Peyer's patch (tissue), 4 donors: Measurements from ENCODE around the gene ADRM1. TPM values are rescaled to one million over a fixed set of nuclear protein-coding genes. Genes with fewer than 3 reads are reported as not detected.

Source experiments
- DNase-seq, 3 donors: peaks; one replicate each; pipeline ENCODE4 v3.0.0-alpha.2; 2017 to 2019
- H3K27ac ChIP-seq, 4 donors: fragments of 200-600 bp; sonication (generic); one replicate each; pipeline ENCODE4 v1.5.1; 2016 to 2019
- H3K27me3 ChIP-seq, 2 donors: fragments of 200-600 bp; sonication (generic); one replicate each; pipeline ENCODE4 v1.5.1; 2019
- H3K36me3 ChIP-seq, 3 donors: fragments of 200-600 bp; sonication (generic); one replicate each; pipeline ENCODE4 v1.5.1; 2016 to 2019
- H3K4me1 ChIP-seq, 4 donors: fragments of 200-600 bp; sonication (generic); one replicate each; pipeline ENCODE4 v1.5.1; 2016 to 2019
- H3K4me3 ChIP-seq, 4 donors: fragments of 200-600 bp; sonication (generic); 1 replicate in 3 of 4; 2 replicates in 1 of 4; pipeline ENCODE4 v1.5.1; 2016 to 2019; ENCODE audit warnings: mild to moderate bottlenecking in 1 of 4
- H3K9me3 ChIP-seq, 4 donors: fragments of 200-600 bp; sonication (generic); one replicate each; pipeline ENCODE4 v1.5.1; 2016 to 2019; ENCODE audit warnings: mild to moderate bottlenecking in 1 of 4
- CTCF ChIP-seq, 6 experiments: fragments of 450-650 bp in 4 of 6; fragments of 200-600 bp in 2 of 6; sonication (generic) in 1 of 6; IDR thresholded peaks; one replicate each; pipeline ENCODE4 v1.5.1; 2017 to 2019; ENCODE audit warnings: antibody characterized with exemption in 6 of 6, mild to moderate bottlenecking in 3 of 6, moderate library complexity in 1 of 6
- POLR2A ChIP-seq, 2 donors: fragments of 450-650 bp; IDR thresholded peaks; one replicate each; pipeline ENCODE4 v1.5.1; 2017; ENCODE audit warnings: antibody characterized with exemption in 2 of 2, mild to moderate bottlenecking in 2 of 2, moderate library complexity in 2 of 2
- total RNA-seq, 4 donors: library from RNA; depleted of rRNA; stranded (reverse); fragments of >200 nt; gene quantifications; one replicate each; pipeline ENCODE4 v1.1.0, GENCODE V29; 2016

ADRM1 gene
- total RNA-seq, 4 donors from 2014 or later = 90.8 to 136 (median 99.7) TPM

- Histone ChIP-seq H3K27me3 (no peaks in the 10 kb centered on the region), H3K36me3 (peaks cover 0 to 85% (median 3%) of the 10 kb centered on the region in 3 donors), H3K4me1 (no peaks in the 10 kb centered on the region), H3K27ac (no peak overlapping the region), H3K9me3 (no peaks in the 10 kb centered on the region), H3K4me3 (no peak overlapping the region)
- DNase-seq = no peak
- TF ChIP-seq CTCF (IDR thresholded peaks at IDR 0.05) (no peak), POLR2A (IDR thresholded peaks at IDR 0.05) (no peak)
Observed at GRCh38 chr20:62291251-62292066, 11.3 kb upstream of the ADRM1 start.

- no peak for TF ChIP-seq CTCF (IDR thresholded peaks at IDR 0.05)
- no peak for TF ChIP-seq POLR2A (IDR thresholded peaks at IDR 0.05)
- Histone ChIP-seq H3K27me3 (no peaks in the 10 kb centered on the region), H3K4me3 (no peak overlapping the region), H3K9me3 (no peaks in the 10 kb centered on the region), H3K4me1 (no peaks in the 10 kb centered on the region), H3K36me3 (peaks cover 0 to 85% (median 3%) of the 10 kb centered on the region in 3 donors), H3K27ac (no peak overlapping the region)
- DNase-seq = no peak
Observed at GRCh38 chr20:62292108-62292507, 10.7 kb upstream of the ADRM1 start.

DNA sequence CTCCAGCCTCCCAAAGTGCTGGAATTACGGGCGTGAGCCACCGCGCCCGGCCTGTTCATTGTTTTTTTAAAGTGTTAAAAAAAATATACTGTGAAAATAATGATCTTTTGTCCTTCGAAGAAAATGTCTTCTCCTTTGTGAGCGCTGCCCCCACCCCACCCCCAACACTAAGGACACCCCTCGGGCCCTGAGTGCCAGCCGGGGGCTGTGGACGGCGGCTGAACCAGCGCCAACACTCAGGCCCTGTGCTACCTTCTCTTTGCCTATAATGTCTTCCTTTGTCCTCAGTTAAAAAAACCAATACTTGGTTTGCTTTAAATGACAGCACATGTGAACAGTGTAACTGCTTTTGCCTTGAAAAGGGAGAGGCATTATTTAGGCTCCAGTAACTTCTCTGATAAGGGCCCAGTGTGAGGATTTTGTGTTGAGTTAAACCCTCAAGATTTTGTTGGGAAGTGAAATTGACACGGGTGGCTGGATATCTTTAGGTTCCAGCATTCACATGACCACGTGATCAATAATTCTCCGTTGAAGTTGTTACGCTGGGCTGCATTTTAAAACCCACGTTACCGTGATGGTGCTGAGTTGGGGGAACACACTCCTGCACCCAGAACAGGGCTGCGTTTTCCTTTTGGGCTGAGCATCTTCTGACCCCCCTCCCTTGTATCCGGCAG is 9.5 kb upstream of the ADRM1 start:
- no peaks in the 10 kb centered on the region for H3K4me1 ChIP-seq
- H3K27me3 ChIP-seq = no peaks in the 10 kb centered on the region
- no peak overlapping the region for H3K4me3 ChIP-seq
- no peak for DNase-seq
- H3K9me3 ChIP-seq = no peaks in the 10 kb centered on the region
- TF ChIP-seq POLR2A (IDR thresholded peaks at IDR 0.05) (no peak), CTCF (IDR thresholded peaks at IDR 0.05) (no peak)
- no peak overlapping the region for H3K27ac ChIP-seq
- peaks cover 0 to 77% (median 3%) of the 10 kb centered on the region in 3 donors for H3K36me3 ChIP-seq

DNA sequence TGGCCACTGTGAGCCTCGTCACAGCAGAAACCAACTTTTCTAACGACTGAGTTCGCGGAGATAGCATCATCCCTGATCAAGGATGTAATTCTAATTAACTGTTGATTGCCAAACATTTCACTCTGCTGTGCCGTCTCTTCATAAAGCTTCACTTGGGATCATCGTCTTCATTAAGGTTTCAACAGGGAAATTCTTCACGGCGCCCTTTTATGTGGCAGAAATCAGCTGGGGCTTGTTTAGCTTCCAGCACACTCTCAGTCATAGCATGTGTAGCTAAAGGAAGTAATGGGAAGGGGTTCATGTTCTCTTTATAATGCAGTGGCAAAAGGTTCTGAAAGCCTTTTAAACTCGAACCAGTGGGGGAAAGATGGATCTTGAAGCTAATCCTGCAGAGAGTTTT is 8.9 kb upstream of the ADRM1 start:
- TF ChIP-seq CTCF (IDR thresholded peaks at IDR 0.05) = no peak
- TF ChIP-seq POLR2A (IDR thresholded peaks at IDR 0.05) = no peak
- no peak for DNase-seq
- no peaks in the 10 kb centered on the region for H3K4me1 ChIP-seq
- peaks cover 0 to 84% (median 3%) of the 10 kb centered on the region in 3 donors for H3K36me3 ChIP-seq
- no peaks in the 10 kb centered on the region for H3K9me3 ChIP-seq
- H3K27ac ChIP-seq = no peak overlapping the region
- no peaks in the 10 kb centered on the region for H3K27me3 ChIP-seq
- no peak overlapping the region for H3K4me3 ChIP-seq

DNA sequence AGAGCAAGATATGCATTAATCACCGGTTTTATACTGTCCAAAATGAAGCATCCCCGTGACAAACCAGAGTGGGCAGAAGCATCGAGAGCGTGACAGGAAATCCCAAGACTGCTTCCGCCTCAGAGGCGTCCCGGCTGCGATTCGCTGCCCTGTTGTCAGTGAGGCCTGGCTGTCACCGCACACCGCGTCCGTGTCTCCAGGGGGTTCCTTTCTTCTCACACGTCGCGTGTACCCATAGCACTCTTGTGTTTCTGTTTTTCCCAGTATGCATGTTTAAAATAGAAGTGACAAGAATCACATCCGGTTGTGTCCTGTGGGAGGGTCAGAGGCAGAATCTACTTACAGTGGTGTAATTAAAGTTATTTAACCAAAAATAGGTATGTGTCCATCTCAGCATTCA is 8.3 kb upstream of the ADRM1 start:
- H3K36me3 ChIP-seq = peaks cover 0 to 79% (median 3%) of the 10 kb centered on the region in 3 donors
- H3K4me1 ChIP-seq = no peaks in the 10 kb centered on the region
- H3K4me3 ChIP-seq = no peak overlapping the region
- no peak for TF ChIP-seq CTCF (IDR thresholded peaks at IDR 0.05)
- no peak for TF ChIP-seq POLR2A (IDR thresholded peaks at IDR 0.05)
- H3K9me3 ChIP-seq = no peaks in the 10 kb centered on the region
- DNase-seq = no peak
- no peak overlapping the region for H3K27ac ChIP-seq
- no peaks in the 10 kb centered on the region for H3K27me3 ChIP-seq
